ENCODE measurements around the gene POLR2E. TPM values are rescaled to one million over a fixed set of nuclear protein-coding genes. Genes with fewer than 3 reads are reported as not detected.

The POLR2E gene
- total RNA-seq, 1 donor from 2014 or later: 272 TPM

GRCh38 chr19:1041835-1042685 lies 53.1 kb downstream of the POLR2E start:
- no peak overlapping the region for H3K27ac Mint-ChIP-seq
- peaks cover 30% of the 10 kb centered on the region for H3K4me1 Mint-ChIP-seq (ENCODE audit: low read depth)
- intact Hi-C loops (cut with micrococcal nuclease): loop anchor here (2.0 kb wide), 1 partner anchor 27 kb away; no protein-coding TSS in a partner anchor
- peaks cover 28% of the 10 kb centered on the region for H3K36me3 Mint-ChIP-seq (ENCODE audit: low read depth)
- no peaks in the 10 kb centered on the region for H3K27me3 Mint-ChIP-seq (ENCODE audit: low read depth)
- no peaks in the 10 kb centered on the region for H3K9me3 Mint-ChIP-seq
- no peak for DNase-seq (ENCODE audit: low spot score)
- no peak overlapping the region for H3K4me3 Mint-ChIP-seq (ENCODE audit: low read depth)

- intact Hi-C loops (cut with micrococcal nuclease): loop anchor here (2.0 kb wide), 1 partner anchor 27 kb away; no protein-coding TSS in a partner anchor
- Mint-ChIP-seq H3K9me3 (no peaks in the 10 kb centered on the region), H3K27me3 (ENCODE audit: low read depth) (no peaks in the 10 kb centered on the region), H3K36me3 (ENCODE audit: low read depth) (peaks cover 35% of the 10 kb centered on the region), H3K4me1 (ENCODE audit: low read depth) (peaks cover 33% of the 10 kb centered on the region), H3K4me3 (ENCODE audit: low read depth) (peak overlapping the region; percentile 96), H3K27ac (peak overlapping the region; percentile 19)
- no peak for DNase-seq (ENCODE audit: low spot score)
These were observed 53.8 kb downstream of the POLR2E start for GRCh38 chr19:1041272-1041834.

GRCh38 chr19:1040476-1041271 lies 54.5 kb downstream of the POLR2E start:
- H3K27ac Mint-ChIP-seq: peak overlapping the region; percentile 64
- H3K9me3 Mint-ChIP-seq: no peaks in the 10 kb centered on the region
- DNase-seq (ENCODE audit: low spot score): peak; percentile 92
- peaks cover 33% of the 10 kb centered on the region for H3K4me1 Mint-ChIP-seq (ENCODE audit: low read depth)
- peaks cover 42% of the 10 kb centered on the region for H3K36me3 Mint-ChIP-seq (ENCODE audit: low read depth)
- intact Hi-C loops (cut with micrococcal nuclease): loop anchor here (1.0 to 2.0 kb wide), 2 partner anchors 12 to 28 kb away; no protein-coding TSS in a partner anchor
- no peaks in the 10 kb centered on the region for H3K27me3 Mint-ChIP-seq (ENCODE audit: low read depth)
- peak overlapping the region; percentile 96 for H3K4me3 Mint-ChIP-seq (ENCODE audit: low read depth)

- Mint-ChIP-seq H3K4me3 (ENCODE audit: low read depth) (peak within 1 kb of the TSS; percentile 96), H3K36me3 (ENCODE audit: low read depth) (peaks cover 46% of the 10 kb centered on the region), H3K27ac (peak within 1 kb of the TSS; percentile 68), H3K9me3 (no peaks in the 10 kb centered on the region), H3K4me1 (ENCODE audit: low read depth) (peaks cover 36% of the 10 kb centered on the region), H3K27me3 (ENCODE audit: low read depth) (no peaks in the 10 kb centered on the region)
- intact Hi-C loops (cut with micrococcal nuclease): loop anchor here (1.0 to 2.0 kb wide), 5 partner anchors 12 to 201 kb away; partner anchors contain the start of genes ATP5F1D, RNU6-2 and TMEM259
- DNase-seq (ENCODE audit: low spot score): peak; percentile 99
These were observed 55.3 kb downstream of the POLR2E start, which contains the start of gene ABCA7 for GRCh38 chr19:1039646-1040475. TSS of gene ABCA7 (plus strand) at chr19:1040107. CDS start at chr19:1041362, 1,255 bp downstream.

GRCh38 chr19:1038978-1039645 lies 56.1 kb downstream of the POLR2E start:
- intact Hi-C loops (cut with micrococcal nuclease): loop anchor here (2.0 kb wide), 3 partner anchors 18 to 202 kb away; partner anchors contain the start of genes ATP5F1D, RNU6-2 and TMEM259
- peak overlapping the region; percentile 96 for H3K4me3 Mint-ChIP-seq (ENCODE audit: low read depth)
- H3K4me1 Mint-ChIP-seq (ENCODE audit: low read depth): peaks cover 36% of the 10 kb centered on the region
- H3K27me3 Mint-ChIP-seq (ENCODE audit: low read depth): no peaks in the 10 kb centered on the region
- H3K9me3 Mint-ChIP-seq: no peaks in the 10 kb centered on the region
- peaks cover 46% of the 10 kb centered on the region for H3K36me3 Mint-ChIP-seq (ENCODE audit: low read depth)
- no peak for DNase-seq (ENCODE audit: low spot score)
- peak overlapping the region; percentile 68 for H3K27ac Mint-ChIP-seq

GRCh38 chr19:1037621-1038064 lies 57.5 kb downstream of the POLR2E start:
- intact Hi-C loops (cut with micrococcal nuclease): loop anchor here (2.0 kb wide), 3 partner anchors 17 to 203 kb away; partner anchors contain the start of genes ATP5F1D, RNU6-2 and TMEM259
- H3K27me3 Mint-ChIP-seq (ENCODE audit: low read depth): no peaks in the 10 kb centered on the region

More at GRCh38 chr19:1037621-1038064, 57.5 kb downstream of the POLR2E start:
- DNase-seq (ENCODE audit: low spot score): no peak
- Mint-ChIP-seq H3K4me3 (ENCODE audit: low read depth) (peak overlapping the region; percentile 58), H3K27ac (peak overlapping the region; percentile 68), H3K9me3 (no peaks in the 10 kb centered on the region), H3K4me1 (ENCODE audit: low read depth) (peaks cover 38% of the 10 kb centered on the region), H3K36me3 (ENCODE audit: low read depth) (peaks cover 56% of the 10 kb centered on the region)

Other genes starting within 250 kb of the POLR2E start
- gene ELANE, start 243.1 kb downstream of the POLR2E start, total RNA-seq: not detected in 2 replicates
- 0.94 and 1.8 TPM in 2 replicates for gene CFD, start 235.7 kb downstream of the POLR2E start, total RNA-seq
- 55.7 and 64.1 TPM in 2 replicates for gene MED16, start 202.2 kb downstream of the POLR2E start, total RNA-seq
- gene RNU6-9, start 201.9 kb downstream of the POLR2E start, total RNA-seq: not detected in 2 replicates
- gene R3HDM4, start 182.2 kb downstream of the POLR2E start, total RNA-seq: 77.1 and 83.3 TPM in 2 replicates
- 7.1 and 8.0 TPM in 2 replicates for gene KISS1R, start 178.0 kb downstream of the POLR2E start, total RNA-seq
- 42.0 and 42.6 TPM in 2 replicates for gene ARID3A, start 169.3 kb downstream of the POLR2E start, total RNA-seq
- 88.6 and 94.9 TPM in 2 replicates for gene WDR18, start 111.0 kb downstream of the POLR2E start, total RNA-seq
- 0.11 TPM in 1 of 2 replicates, not detected in the other for gene GRIN3B, start 95.0 kb downstream of the POLR2E start, total RNA-seq
- 137 and 138 TPM in 2 replicates for gene TMEM259, start 74.3 kb downstream of the POLR2E start, total RNA-seq
- gene RNU6-2, start 73.9 kb downstream of the POLR2E start, total RNA-seq: not detected in 2 replicates
- gene CNN2, start 68.8 kb downstream of the POLR2E start, total RNA-seq: 160 and 163 TPM in 2 replicates
- gene ABCA7, start 55.3 kb downstream of the POLR2E start, total RNA-seq: 17.2 and 19.6 TPM in 2 replicates
- gene ARHGAP45, start 28.2 kb downstream of the POLR2E start, total RNA-seq: 158 TPM in 2 replicates
- 257 TPM in 2 replicates for gene GPX4, start 8.6 kb upstream of the POLR2E start, total RNA-seq
- 82.8 and 87.0 TPM in 2 replicates for gene SBNO2, start 78.9 kb upstream of the POLR2E start, total RNA-seq
- 65.7 and 71.1 TPM in 2 replicates for gene STK11, start 110.4 kb upstream of the POLR2E start, total RNA-seq
- 3.5 and 3.7 TPM in 2 replicates for gene CBARP, start 142.6 kb upstream of the POLR2E start, total RNA-seq
- gene ATP5F1D, start 146.4 kb upstream of the POLR2E start, total RNA-seq: 233 and 240 TPM in 2 replicates
- gene MIDN, start 153.2 kb upstream of the POLR2E start, total RNA-seq: 84.7 and 85.4 TPM in 2 replicates
- 214 and 226 TPM in 2 replicates for gene CIRBP, start 174.0 kb upstream of the POLR2E start, total RNA-seq
- gene FAM174C, start 180.2 kb upstream of the POLR2E start, total RNA-seq: 91.7 and 99.4 TPM in 2 replicates
- not detected in 2 replicates for gene EFNA2, start 190.5 kb upstream of the POLR2E start, total RNA-seq